NB4 (cell line): ENCODE results near the gene SMAD7.
A peak's percentile ranks its signal among the peaks of the same experiment; 100 is the strongest.

Experiments used
- DNase-seq: peaks from one replicate; pipeline ENCODE4 v3.0.0; 2010; ENCODE audit warnings: low read depth
- H3K4me3 ChIP-seq: one replicate; pipeline ENCODE4 v1.5.1; 2011; ENCODE audit warnings: mild to moderate bottlenecking, low read depth, low read length, moderate library complexity
- MYC ChIP-seq: IDR thresholded peaks from 2 replicates; pipeline ENCODE4 v1.6.1; 2011; ENCODE audit warnings: low read depth, low read length
- POLR2A ChIP-seq: IDR thresholded peaks from 2 replicates; pipeline ENCODE4 v1.6.1; 2011; ENCODE audit warnings: mild to moderate bottlenecking; ENCODE audit not compliant: insufficient read length; ENCODE audit errors: extremely low read depth
- TF ChIP-seq, protein P1 (sequence below): IDR thresholded peaks from 2 replicates; pipeline ENCODE4 v1.6.1; 2011; ENCODE audit warnings: low read depth, low read length
- TF ChIP-seq, protein P2 (sequence below): IDR thresholded peaks from one replicate; pipeline ENCODE4 v1.5.1; 2012; ENCODE audit warnings: low read depth, low read length

Gene SMAD7

DNA sequence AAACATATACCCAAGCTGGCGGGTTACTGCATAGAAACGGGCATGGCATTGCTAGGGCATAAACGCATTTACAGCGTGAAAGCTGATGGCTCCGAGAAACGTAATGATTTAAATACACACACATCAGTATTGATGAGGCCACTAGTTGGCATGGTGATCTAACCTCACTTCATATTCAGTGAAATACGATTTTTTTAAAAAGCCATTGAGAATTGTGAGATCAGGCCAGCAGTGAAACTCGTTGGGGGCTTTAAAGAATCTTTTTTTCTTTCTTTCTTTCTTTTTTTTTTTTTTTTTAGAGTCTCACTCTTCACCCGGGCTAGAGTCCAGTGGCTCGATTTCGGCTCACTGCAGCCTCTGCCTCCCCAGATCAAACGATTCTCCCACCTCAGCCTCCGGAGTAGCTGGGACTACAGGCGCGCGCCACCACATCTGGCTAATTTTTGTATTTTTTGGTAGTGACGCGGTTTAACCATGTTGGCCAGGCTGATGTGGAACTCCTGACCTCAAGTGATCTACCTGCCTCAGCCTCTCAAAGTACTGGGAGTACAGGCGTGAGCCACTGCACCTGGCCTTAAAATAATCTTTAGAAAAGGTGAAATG is 2.4 kb upstream of the SMAD7 start:
- peak overlapping the region; percentile 59 for H3K4me3 ChIP-seq
- TF ChIP-seq POLR2A (no peak), MYC (no peak)
- TF ChIP-seq, protein P1, sequence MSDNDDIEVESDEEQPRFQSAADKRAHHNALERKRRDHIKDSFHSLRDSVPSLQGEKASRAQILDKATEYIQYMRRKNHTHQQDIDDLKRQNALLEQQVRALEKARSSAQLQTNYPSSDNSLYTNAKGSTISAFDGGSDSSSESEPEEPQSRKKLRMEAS: no peak
- TF ChIP-seq, protein P2, sequence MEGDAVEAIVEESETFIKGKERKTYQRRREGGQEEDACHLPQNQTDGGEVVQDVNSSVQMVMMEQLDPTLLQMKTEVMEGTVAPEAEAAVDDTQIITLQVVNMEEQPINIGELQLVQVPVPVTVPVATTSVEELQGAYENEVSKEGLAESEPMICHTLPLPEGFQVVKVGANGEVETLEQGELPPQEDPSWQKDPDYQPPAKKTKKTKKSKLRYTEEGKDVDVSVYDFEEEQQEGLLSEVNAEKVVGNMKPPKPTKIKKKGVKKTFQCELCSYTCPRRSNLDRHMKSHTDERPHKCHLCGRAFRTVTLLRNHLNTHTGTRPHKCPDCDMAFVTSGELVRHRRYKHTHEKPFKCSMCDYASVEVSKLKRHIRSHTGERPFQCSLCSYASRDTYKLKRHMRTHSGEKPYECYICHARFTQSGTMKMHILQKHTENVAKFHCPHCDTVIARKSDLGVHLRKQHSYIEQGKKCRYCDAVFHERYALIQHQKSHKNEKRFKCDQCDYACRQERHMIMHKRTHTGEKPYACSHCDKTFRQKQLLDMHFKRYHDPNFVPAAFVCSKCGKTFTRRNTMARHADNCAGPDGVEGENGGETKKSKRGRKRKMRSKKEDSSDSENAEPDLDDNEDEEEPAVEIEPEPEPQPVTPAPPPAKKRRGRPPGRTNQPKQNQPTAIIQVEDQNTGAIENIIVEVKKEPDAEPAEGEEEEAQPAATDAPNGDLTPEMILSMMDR: no peak
- DNase-seq: no peak

DNA sequence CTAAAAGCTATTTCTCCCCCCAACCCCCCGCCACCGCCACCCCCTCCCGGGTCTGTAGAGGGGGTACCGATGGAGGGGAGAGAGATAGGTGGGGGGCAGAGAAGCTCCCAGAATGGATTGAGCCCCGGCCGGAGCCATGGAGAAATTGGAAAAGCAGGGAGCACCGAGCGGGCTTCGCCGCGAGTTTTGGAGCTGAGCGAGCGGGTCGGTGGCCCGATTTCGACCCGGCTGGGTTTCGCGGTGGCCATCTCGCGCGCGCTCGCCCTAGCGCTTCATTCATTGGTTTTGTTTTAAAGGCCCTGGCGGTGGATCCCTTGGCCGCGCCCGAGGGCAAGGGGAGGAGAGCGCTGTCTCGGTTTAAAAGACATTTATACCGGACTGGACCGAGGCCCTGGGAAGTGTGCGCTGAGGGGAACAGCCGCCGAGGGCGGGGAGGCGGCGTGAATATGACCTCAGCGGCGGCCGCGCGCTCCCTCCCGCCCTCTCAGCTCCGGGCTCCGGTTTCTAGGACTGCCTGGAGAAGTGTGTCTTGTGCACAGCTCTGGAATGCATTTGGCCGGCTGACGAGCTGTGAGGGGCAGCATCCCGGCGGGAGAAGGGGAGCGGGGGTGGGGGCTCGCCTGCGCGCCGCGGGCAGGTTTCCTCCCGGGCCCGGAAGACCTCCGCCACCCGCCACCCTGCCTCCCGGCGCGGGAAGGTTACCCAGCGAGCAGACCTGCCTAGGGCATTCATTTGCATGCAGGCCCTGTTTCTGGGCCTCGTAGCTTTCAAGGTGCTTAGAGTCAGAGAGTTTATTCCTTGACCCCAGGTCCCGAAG is 1.7 kb upstream of the SMAD7 start:
- peak; percentile 78 for DNase-seq
- TF ChIP-seq, protein P1: no peak
- TF ChIP-seq, protein P2: no peak
- TF ChIP-seq POLR2A (peak; percentile 34), MYC (no peak)
- H3K4me3 ChIP-seq: peak overlapping the region; percentile 59

DNA sequence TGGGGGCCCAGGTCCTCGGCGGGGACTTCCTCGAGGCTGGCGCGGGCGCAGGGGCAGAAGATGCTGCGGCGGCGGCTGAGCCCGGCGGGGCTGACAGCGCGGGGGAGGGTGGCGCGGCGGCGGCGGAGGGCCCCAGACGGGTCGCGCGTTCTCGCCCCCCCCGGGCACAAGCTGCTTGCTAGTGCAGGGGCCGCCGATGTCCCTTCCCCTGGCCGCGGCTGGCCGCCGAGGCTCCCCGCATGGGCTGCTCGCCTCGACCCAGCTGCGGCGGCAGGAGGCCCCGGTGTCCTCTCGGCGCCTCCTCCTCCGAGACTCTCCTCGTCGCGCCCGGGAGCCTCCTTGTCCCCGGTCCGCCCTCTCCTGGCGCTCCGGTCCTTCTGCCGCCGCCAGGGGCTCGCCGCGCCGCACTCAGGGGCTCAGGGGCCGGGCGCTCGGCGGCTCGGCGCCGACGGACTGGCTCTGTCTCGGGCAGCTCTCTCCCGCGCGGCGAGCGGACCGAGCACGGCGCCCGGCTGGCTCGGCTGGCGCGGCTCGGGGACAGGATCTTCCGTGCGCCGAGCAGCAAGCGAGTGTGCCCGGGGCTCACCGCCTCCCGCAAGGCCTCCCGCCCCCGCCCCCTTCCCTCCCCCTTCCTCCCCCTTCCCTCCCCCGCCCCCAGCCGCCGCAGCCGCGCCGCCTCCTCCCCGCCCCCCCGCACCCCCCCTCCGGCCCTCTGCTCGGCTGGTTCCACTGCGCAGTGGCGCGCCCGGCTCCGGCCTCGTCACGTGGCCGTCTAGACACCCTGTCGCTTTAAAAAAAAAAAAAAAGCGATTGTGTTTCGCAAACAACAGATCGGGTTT is 902 bp upstream of the SMAD7 start:
- TF ChIP-seq MYC: peak; percentile 59
- TF ChIP-seq POLR2A: peak; percentile 34
- TF ChIP-seq, protein P1: peak; percentile 79
- TF ChIP-seq, protein P2: no peak
- peak; percentile 90 for DNase-seq
- peak overlapping the region; percentile 57 for H3K4me3 ChIP-seq

DNA sequence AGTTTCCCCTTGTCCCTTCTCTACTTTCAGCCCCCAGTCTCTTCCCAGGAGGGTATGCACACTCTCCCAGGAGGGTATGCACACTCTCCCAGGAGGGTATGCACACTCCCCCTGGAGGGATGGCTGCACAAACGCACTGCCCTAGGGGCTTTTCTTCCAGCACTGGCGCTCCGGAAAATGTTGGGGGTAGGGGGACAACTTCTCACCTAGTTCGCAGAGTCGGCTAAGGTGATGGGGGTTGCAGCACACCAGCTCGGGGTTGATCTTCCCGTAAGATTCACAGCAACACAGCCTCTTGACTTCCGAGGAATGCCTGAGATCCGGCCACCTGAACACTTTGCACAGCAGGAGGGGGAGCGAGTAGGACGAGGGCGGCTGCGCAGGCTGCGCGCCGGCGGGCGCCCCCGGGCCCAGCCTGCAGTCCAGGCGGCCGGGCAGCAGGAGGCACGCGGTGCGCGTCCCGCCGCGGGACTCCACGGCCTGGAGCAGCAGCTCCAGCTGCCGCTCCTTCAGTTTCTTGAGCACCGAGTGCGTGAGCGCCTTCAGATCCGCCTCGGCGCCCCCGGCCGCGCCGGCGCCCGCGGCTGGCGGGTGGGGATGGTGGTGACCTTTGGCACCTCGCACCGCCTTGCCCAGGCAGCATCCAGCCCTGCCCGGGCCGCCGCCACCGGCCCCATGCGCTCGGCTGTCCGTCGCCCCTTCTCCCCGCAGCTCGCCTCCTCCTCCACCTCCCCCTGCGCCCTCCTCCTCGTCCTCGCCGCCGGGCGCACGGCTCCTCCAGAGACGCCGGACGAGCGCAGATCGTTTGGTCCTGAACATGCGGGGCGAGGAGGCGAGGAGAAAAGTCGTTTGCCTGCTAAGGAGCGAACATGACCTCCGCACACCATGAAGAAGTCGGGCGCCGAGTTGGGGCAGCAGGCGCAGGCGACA is 894 bp downstream of the SMAD7 start:
- peak overlapping the region; percentile 63 for H3K4me3 ChIP-seq
- TF ChIP-seq, protein P1: 0 out of 2 replicates have a peak, but pooled peaks have one; percentile 18
- no peak for TF ChIP-seq POLR2A
- TF ChIP-seq, protein P2: no peak
- no peak for TF ChIP-seq MYC
- peak; percentile 76 for DNase-seq
